ENCODE results near the gene BAIAP2.

The BAIAP2 gene

DNA sequence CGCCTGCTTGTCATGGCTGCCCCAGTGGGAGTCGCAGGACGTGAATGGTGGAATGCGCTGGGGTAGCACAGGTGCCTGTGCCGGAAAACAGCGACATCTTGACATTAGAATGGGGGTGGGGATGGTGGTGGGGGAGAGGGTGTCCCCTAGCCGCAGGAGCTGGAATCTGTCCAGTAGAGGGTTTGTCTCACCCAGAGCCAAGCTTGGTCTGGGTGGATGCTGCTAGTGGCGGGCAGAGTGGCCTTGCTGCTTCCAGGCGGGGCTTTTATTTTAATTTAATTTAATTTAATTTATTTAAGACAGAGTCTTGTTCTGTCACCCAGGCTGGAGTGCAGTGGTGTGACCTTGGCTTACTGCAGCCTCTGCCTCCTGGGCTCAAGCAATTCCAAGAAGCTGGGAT, 7.7 kb downstream of the BAIAP2 start (continued):
- TF ChIP-seq PATZ1 (CRISPR knock-in tag; IDR thresholded peaks at IDR 0.05; ENCODE audit: borderline replicate concordance), result no peak
- no peak for TF ChIP-seq ZNF565 (CRISPR knock-in tag; conservative IDR thresholded peaks at IDR 0.05; ENCODE audit: low read depth)
- TF ChIP-seq CSRNP3 (CRISPR knock-in tag; IDR thresholded peaks at IDR 0.05), result no peak
- TF ChIP-seq TSHZ2 (CRISPR knock-in tag; IDR thresholded peaks at IDR 0.05), result no peak

GRCh38 chr17:81043319-81043724, 8.4 kb downstream of the BAIAP2 start:
- no peak for TF ChIP-seq GLIS3 (CRISPR knock-in tag; IDR thresholded peaks at IDR 0.05)
- no peak for TF ChIP-seq ESRRG (CRISPR knock-in tag; IDR thresholded peaks at IDR 0.05)
- no peak for TF ChIP-seq CSRNP3 (CRISPR knock-in tag; IDR thresholded peaks at IDR 0.05)
- TF ChIP-seq ZFP3 (CRISPR knock-in tag; IDR thresholded peaks at IDR 0.05), result no peak
- no peak for TF ChIP-seq PPARA (CRISPR knock-in tag; IDR thresholded peaks at IDR 0.05; ENCODE audit: borderline replicate concordance)
- no peak for TF ChIP-seq ISL1 (CRISPR knock-in tag; IDR thresholded peaks at IDR 0.05)
- no peak for TF ChIP-seq PATZ1 (CRISPR knock-in tag; IDR thresholded peaks at IDR 0.05; ENCODE audit: borderline replicate concordance)
- TF ChIP-seq ARNTL (CRISPR knock-in tag; IDR thresholded peaks at IDR 0.05; ENCODE audit: borderline replicate concordance, low read depth), result no peak
- no peak for ATAC-seq

GRCh38 chr17:81043725-81044427, 8.9 kb downstream of the BAIAP2 start:
- TF ChIP-seq TOX (CRISPR knock-in tag; IDR thresholded peaks at IDR 0.05; ENCODE audit: borderline replicate concordance), result no peak
- TF ChIP-seq ZNF70 (CRISPR knock-in tag; IDR thresholded peaks at IDR 0.05), result no peak
- no peak for TF ChIP-seq ZNF8 (CRISPR knock-in tag; IDR thresholded peaks at IDR 0.05)
- TF ChIP-seq TCF4 (CRISPR knock-in tag; IDR thresholded peaks at IDR 0.05; ENCODE audit: borderline replicate concordance), result no peak
- TF ChIP-seq PATZ1 (CRISPR knock-in tag; IDR thresholded peaks at IDR 0.05; ENCODE audit: borderline replicate concordance), result no peak
- TF ChIP-seq ARNTL (CRISPR knock-in tag; IDR thresholded peaks at IDR 0.05; ENCODE audit: borderline replicate concordance, low read depth), result no peak
- no peak for TF ChIP-seq ZNF565 (CRISPR knock-in tag; conservative IDR thresholded peaks at IDR 0.05; ENCODE audit: low read depth)
- TF ChIP-seq CSRNP3 (CRISPR knock-in tag; IDR thresholded peaks at IDR 0.05), result no peak
- no peak for TF ChIP-seq ZC3H10 (CRISPR knock-in tag; IDR thresholded peaks at IDR 0.05)
- peak; percentile 18; the same call in 2 of the 3 replicates for ATAC-seq
